GM12875 (cell line): Measurements from ENCODE around the gene PPP3CA.

Experiments
- H3K4me3 ChIP-seq: one replicate; pipeline ENCODE4 v1.5.1; 2011; ENCODE audit warnings: low read depth, low read length, control low read depth
- TF ChIP-seq, protein P1 (sequence below): IDR thresholded peaks from 2 replicates; pipeline ENCODE4 v1.5.1; 2011; ENCODE audit warnings: low read depth, mild to moderate bottlenecking, control low read depth, inconsistent platforms, low read length, moderate library complexity, borderline replicate concordance; ENCODE audit not compliant: insufficient read depth

Gene PPP3CA

DNA sequence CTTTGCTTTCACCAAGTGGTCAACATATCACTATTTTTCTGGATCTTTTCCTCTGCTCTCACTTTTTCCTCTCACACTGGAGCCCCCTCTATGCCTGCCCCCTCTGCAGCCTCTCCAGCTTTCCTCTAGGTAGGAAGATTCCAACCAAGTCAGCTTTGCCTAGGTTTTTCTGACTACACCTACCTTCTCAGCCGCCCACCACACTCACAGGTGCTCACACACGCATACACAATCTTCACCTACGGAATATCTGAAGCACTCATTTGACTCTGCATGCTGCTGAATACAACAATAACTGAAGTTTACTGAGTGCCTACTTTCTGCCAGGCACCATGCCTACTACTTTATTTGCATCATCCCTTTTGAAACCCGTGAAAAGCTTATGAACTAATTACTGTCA lies 328.0 kb downstream of the PPP3CA start:
- TF ChIP-seq, protein P1, sequence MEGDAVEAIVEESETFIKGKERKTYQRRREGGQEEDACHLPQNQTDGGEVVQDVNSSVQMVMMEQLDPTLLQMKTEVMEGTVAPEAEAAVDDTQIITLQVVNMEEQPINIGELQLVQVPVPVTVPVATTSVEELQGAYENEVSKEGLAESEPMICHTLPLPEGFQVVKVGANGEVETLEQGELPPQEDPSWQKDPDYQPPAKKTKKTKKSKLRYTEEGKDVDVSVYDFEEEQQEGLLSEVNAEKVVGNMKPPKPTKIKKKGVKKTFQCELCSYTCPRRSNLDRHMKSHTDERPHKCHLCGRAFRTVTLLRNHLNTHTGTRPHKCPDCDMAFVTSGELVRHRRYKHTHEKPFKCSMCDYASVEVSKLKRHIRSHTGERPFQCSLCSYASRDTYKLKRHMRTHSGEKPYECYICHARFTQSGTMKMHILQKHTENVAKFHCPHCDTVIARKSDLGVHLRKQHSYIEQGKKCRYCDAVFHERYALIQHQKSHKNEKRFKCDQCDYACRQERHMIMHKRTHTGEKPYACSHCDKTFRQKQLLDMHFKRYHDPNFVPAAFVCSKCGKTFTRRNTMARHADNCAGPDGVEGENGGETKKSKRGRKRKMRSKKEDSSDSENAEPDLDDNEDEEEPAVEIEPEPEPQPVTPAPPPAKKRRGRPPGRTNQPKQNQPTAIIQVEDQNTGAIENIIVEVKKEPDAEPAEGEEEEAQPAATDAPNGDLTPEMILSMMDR: no peak
- no peak overlapping the region for H3K4me3 ChIP-seq

DNA sequence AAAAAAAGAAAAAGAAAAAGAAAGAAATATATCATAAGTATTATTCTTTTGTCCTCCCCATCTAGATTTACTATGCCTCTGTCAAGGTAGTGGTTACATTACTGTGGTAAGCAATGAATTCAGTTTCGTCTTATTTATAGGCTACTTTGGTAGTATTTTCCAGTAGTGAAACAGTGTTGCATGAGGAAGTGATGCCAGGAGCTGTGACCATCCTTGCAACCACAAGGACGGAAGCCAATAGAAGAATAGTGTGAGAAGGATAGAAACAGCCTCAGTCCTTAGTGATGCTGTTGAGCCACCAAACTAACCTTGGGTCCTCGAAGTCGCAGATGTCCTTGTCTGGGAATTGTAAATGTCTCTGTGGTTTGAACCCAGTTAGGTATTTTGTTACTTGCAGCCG lies 328.5 kb downstream of the PPP3CA start:
- H3K4me3 ChIP-seq: no peak overlapping the region
- TF ChIP-seq, protein P1: no peak

DNA sequence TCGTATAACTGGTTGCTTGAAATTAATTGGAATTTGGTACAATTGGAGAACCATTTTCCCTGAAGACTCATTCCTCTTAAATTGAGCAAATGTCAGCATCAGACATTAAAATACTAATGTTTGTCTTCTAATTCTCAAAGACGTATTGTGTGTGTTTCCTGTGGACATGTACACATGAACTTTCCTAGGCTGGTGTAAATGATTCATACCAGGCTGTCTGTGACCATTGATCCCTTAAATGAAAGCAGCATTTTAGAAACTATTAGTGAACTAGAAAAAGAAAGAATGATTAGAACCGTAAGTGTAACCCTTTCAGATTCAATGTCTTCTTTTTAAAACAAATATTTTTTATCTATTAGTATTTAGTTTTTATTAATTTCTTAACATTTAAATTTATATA lies 332.9 kb downstream of the PPP3CA start:
- TF ChIP-seq, protein P1: no peak
- no peak overlapping the region for H3K4me3 ChIP-seq

DNA sequence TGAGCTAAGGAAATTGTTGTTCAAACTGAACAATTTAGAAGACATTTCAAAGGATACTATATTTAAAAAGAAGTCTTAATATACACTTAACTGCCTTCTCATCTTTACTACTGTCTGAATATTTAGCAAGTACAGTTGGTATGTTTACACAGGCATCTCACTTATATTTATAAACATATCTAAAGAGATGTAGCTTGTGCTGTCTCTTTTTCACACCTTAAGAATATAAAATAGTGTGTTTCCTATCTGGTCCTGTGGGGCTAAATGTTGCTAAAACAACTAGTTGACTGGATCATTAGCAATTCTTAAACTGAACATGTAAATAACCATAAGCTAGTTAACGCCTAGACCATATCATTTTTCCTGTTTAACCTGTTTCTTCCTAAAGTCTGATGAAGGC lies 336.3 kb downstream of the PPP3CA start:
- no peak overlapping the region for H3K4me3 ChIP-seq
- TF ChIP-seq, protein P1: no peak

DNA sequence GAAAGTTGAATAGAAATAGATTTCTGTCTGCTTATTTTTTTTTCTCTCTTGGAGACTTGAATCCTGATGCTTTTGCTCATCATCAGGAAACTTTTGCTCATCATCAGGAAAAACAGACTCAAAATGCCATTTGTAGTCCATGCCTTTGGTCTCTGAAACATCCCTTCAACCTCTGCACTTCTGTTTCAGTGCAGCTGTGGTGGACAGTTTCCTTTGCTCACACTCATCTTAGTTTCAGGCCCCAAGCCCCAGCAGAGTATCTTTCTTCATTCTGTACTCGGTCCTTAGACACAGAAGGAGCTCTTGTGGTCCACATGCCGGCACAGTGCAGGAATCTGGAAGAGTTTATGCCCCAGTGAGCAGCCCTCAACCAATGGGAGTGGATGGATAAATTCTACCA lies 337.9 kb downstream of the PPP3CA start:
- no peak overlapping the region for H3K4me3 ChIP-seq
- TF ChIP-seq, protein P1: no peak

DNA sequence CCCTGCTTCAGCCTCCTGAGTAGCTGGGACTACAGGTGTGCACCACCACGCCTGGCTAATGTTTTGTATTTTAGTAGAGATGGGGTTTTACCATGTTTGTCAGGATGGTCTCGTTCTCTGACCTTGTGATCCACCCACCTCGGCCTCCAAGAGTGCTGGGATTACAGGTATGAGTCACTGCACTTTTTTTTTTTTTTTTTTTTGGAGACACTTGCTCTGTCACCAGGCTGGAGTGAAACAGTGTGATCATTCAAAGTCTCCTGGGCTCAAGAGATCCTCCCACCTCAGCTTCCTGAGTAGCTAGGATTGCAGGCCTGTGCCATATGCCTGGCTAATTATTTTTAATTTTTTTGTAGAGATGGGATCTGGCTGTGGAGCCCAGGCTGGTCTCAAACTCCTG lies 338.8 kb downstream of the PPP3CA start:
- no peak overlapping the region for H3K4me3 ChIP-seq
- TF ChIP-seq, protein P1: no peak

DNA sequence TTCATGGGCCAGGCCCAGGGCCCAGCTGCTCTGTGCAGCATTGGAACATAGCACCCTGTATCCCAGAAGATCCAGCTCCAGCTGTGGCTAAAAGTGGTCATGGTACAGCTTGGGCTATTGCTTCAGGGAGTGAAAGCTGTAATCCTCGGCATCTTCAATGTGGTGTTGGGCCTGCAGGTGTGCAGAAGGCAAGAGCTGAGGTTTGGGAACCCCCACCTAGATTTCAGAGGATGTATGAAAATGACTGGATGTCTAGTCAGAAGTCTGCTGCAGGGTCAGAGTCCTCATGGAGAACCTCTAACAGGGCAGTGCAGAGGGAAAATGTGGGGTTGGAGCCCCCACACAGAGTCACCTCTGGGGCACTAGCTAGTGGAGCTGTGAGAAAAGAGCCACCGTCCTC lies 341.7 kb downstream of the PPP3CA start:
- TF ChIP-seq, protein P1: no peak
- H3K4me3 ChIP-seq: no peak overlapping the region
